Posterior cingulate gyrus (tissue), 11 donors: ENCODE data around the gene SP3.
"Not testable (repeated sequence)": the region's sequence is repeated elsewhere in the genome, so short reads cannot be mapped to it uniquely, and the experiment has no call there.

Experiments used
- DNase-seq, 10 donors: peaks; one replicate each; pipeline versions ENCODE4 v3.0.0 to v3.0.0-alpha.2; 2020 to 2021; ENCODE audit warnings: mixed read lengths in 3 of 10
- intact Hi-C: fragments of 100-400 bp; cut with DNase I; formaldehyde crosslinking; loops from one replicate; pipeline ENCODE4 v1.15.1; 2023

The SP3 gene

GRCh38 chr2:173898996-173899395 lies 66.2 kb downstream of the SP3 start:
- DNase-seq = no peak
- intact Hi-C loops = no loop called here

DNA sequence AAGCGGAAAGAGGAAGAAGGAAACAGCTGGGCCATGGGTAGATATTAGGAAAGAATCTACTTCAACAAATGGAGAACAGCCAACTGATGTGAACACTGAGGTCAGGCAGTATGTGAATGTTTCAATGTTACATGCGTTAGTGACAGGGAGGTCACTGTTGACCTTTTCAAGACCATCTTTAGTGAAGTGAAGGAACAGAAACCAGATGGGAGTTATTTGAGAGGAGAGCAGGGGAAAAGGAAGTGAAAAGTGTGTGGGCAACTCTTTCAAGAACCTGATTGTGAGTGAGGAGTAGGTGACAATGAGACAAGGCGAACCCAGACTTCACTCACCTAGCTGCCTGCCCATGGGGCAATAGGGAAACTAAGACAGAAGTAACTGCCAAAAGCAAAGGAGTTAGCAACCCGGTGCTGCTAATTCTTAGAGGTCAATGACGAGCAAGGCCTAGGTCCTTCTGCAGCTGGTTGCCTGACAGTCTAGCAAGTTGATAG lies 67.0 kb downstream of the SP3 start:
- DNase-seq = no peak
- intact Hi-C loops = no loop called here

DNA sequence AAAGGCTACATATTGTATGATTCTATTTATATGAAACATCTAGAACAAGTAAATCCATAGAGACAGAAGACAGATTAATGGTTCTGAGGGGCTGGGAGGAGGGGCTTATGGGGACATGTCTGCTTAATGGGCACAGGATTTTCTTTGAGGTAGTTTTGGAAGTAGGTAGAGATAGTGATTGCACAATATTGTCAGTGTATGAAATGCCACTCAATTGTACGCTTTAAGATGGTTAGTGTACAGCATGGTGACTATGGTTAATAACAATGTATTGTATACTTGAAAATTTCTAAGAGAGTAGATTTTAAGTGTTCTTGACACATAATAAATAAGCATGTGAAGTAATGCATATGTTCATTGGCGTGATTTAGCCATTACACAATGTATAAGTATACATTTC lies 68.4 kb downstream of the SP3 start:
- no peak for DNase-seq
- intact Hi-C loops = no loop called here

- intact Hi-C loops = no loop called here
- no peak for DNase-seq
Measured at GRCh38 chr2:173892341-173892740, 72.8 kb downstream of the SP3 start.

GRCh38 chr2:173891315-173892037 lies 73.7 kb downstream of the SP3 start:
- no peak for DNase-seq
- intact Hi-C loops = no loop called here

GRCh38 chr2:173889464-173889863 lies 75.7 kb downstream of the SP3 start:
- DNase-seq, intact Hi-C loops: not testable (repeated sequence)

DNA sequence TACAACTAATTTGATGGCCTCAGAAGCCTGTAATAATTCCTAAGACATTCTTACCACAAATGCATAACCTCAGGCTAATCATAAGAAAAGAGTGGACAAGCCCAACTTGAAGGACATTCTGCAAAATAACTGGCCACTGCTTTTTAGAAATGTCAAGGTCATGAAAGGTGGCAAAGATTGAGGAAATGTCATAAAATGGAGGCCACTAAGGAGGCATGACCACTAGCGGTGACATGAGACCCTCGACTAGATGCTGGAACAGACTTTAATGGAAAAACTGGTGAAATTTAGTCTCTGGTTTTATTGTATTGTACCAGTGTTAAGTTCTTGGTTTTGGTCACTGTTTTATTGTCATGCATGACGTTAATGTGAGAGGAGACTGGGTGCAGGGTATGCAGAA lies 78.6 kb downstream of the SP3 start:
- intact Hi-C loops = no loop called here

GRCh38 chr2:173884025-173884802 lies 81.0 kb downstream of the SP3 start:
- DNase-seq = peak in 4 of 10 donors; percentile 27 to 89 (median 45)
- intact Hi-C loops = no loop called here

More for the DNA sequence above, 78.6 kb downstream of the SP3 start:
- no peak for DNase-seq

DNA sequence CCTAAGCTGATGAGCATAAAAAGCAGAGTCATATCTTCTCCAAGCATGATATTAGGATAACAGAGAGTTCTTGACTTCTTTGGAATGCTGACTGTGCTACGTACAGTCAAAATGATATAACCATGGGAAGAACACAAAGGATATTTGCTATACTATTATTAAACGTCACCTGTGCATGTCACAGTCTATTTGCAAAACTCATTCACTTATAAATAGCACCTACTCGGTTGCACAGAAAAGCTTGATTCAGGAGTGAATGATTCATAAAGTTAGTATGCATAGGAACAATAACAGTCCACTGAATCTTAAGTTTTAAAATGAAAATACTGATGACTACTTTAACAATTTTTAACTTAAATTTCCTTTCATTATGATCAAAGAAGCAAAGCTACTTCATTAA lies 83.3 kb downstream of the SP3 start:
- DNase-seq = no peak
- intact Hi-C loops = no loop called here

GRCh38 chr2:173881461-173881860 lies 83.7 kb downstream of the SP3 start:
- peak in 1 of 10 donors; percentile 63 for DNase-seq
- intact Hi-C loops = no loop called here

- intact Hi-C loops = no loop called here
Measured at GRCh38 chr2:173880561-173880960, 84.6 kb downstream of the SP3 start.

DNA sequence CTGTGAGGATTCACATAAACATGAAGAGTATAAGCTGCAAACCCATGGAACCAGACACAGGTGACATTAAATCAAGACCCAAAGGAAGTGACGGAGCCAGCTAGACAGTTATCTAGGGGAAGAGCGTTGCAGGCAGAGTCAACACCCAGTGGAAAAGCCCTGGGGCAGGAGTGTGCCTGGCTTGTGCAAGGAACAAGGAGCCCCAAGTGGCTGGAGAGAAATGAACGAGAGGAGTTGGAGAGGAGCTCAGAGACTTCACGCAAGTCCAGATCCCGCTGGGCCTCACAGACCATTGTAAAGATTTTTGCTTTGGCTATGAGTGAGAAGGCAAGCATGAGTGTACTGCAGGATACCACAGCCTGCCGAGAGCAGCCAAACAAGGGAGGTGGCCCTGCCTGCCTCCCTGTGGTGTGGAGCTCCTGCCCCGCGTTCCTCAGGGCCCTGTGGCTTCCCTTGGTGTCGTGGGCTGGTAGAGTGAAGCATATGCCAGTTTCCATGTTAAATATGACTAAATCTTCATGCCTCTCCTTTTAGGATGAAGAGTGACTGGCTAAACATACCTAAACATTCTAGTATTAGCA lies 88.2 kb downstream of the SP3 start:
- intact Hi-C loops = no loop called here
- DNase-seq = peak in 1 of 10 donors; percentile 61

More at GRCh38 chr2:173880561-173880960, 84.6 kb downstream of the SP3 start:
- DNase-seq = no peak

- intact Hi-C loops = no loop called here
- no peak for DNase-seq
Measured at GRCh38 chr2:173874894-173875237, 90.3 kb downstream of the SP3 start.

- intact Hi-C loops = no loop called here
- no peak for DNase-seq
Measured at GRCh38 chr2:173874003-173874893, 90.9 kb downstream of the SP3 start.

DNA sequence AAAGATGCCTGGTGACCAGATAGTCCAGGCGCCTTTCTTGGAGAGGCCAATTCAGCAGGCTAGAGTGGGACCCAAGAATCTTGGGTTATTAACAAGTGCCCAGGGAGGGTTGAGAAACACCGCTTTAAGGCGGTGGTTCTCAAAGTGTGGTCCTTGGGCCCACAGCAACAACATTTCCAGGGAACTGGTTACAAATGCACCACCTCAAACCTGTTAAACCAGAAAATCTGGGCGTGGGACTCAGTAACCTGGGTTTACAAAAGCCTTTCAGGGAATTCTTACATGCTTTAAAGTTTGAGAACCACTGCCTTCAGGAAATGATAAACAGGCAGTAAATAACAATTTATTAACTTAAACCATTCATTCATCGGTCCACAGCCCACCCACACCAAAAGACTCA lies 92.5 kb downstream of the SP3 start:
- intact Hi-C loops = no loop called here

GRCh38 chr2:173869244-173870229 lies 95.6 kb downstream of the SP3 start:
- intact Hi-C loops = no loop called here
- DNase-seq = no peak

More for the DNA sequence above, 92.5 kb downstream of the SP3 start:
- no peak for DNase-seq

DNA sequence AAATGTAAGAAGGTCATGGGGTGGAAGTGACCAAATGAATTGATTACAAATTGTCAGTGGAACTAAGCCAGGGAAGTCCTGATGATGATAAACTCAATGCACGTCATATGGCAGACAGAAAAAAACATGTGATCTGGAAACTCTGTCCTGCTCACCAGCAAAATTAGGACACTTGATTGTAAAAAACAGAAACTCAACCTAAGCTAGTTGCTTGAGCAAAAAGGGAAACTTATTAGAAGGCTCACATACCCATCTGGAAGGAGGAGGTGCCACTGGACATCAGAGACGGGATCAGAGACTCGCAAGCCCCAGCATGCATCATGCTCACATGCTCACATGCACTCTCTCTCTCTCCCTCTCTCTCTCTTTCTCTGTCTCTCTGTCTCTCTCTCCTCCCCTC lies 96.8 kb downstream of the SP3 start:
- DNase-seq = no peak
- intact Hi-C loops = no loop called here

GRCh38 chr2:173866874-173867618 lies 98.1 kb downstream of the SP3 start:
- DNase-seq = peak in 1 of 10 donors; percentile 29
- intact Hi-C loops = no loop called here
